Suppressor macrophage treated with lipopolysaccharide for 4 hours (primary cell): Measurements from ENCODE around the gene TPD52L3.

Experiments used
- DNase-seq: peaks from one replicate; pipeline ENCODE4 v3.0.0-alpha.2; 2020

The TPD52L3 gene

DNA sequence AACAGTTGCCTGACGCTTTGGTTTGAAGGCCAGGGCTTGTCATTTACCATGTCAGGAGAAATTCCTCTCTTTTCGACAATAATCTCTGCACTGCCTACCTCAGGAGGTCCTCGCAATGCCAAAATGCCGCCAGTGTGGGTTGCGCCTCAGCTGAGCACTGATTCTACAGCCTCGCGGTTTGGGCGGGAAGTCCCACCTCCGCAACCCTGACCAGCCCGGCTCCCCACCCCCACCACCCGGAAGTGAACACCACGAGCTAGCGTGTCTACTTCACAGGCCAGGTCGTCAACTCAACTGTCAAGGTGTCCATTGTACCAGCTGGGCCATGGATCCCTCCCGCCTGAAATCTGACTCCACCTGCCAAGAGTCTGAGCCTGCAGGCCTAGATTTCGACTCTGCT, at the start of gene TPD52L3:
TPD52L3 (plus strand) TSS at position 273 of the 400 bp plus-strand sequence. CDS start 221 bp downstream, outside the sequence.
- no peak for DNase-seq

GRCh38 chr9:6301858-6302257, 26.3 kb upstream of the TPD52L3 start:
- DNase-seq, result no peak

- no peak for DNase-seq
These were observed 25.8 kb upstream of the TPD52L3 start for GRCh38 chr9:6302417-6302816.

GRCh38 chr9:6304232-6304631, 23.9 kb upstream of the TPD52L3 start:
- DNase-seq, result no peak

GRCh38 chr9:6305954-6306563, 22.1 kb upstream of the TPD52L3 start:
- peak; percentile 38 for DNase-seq

DNA sequence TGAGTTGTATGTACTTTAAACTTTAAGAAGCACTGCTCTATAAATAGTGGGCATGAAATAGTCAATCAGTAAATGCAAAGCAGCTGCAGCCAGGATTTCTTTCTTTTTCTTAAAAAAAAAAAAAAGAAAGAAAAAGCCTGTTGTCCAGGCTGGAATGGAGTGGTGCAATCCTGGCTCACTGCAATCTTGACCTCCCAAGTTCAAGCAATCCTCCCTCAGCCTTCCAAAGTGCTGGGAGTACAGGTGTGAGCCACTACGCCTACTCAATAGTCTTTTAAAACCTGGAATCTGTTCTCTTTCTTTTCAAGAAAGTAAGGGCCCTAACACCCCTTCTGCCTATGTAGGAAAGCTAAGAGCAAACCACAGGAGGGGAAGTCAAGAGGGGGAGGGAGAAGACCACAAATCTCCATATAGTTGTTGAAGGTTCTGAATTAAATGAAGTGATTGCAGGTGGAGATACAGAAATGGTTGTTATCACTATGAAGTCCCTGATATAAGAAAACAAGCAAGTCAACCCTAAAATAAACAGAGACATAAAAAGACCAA, 20.6 kb upstream of the TPD52L3 start:
- no peak for DNase-seq

- DNase-seq, result no peak
These were observed 2.9 kb downstream of the TPD52L3 start for GRCh38 chr9:6330958-6331634.

- DNase-seq, result no peak
These were observed 6.1 kb downstream of the TPD52L3 start for GRCh38 chr9:6334305-6334704.

GRCh38 chr9:6348766-6349165, 20.6 kb downstream of the TPD52L3 start:
- no peak for DNase-seq

DNA sequence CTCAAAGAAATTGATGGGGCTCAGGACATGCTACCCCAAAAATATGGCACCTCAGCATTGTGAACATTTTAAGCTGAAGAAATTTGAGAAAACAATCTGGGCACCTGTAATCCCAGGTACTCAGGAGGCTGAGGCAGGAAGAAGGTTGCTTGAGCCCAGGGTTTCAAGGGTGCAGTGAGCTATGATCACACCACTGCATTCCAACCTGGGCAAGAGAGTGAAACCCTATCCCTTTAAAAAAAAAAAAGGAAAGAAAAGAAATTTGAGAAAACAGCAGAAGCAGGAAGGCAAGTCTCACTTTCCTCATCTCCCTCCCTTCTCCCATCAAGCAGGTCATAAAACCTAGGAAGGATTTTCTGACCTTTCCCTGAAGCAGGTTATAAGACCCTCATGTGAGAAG, 23.6 kb downstream of the TPD52L3 start:
- DNase-seq, result no peak

DNA sequence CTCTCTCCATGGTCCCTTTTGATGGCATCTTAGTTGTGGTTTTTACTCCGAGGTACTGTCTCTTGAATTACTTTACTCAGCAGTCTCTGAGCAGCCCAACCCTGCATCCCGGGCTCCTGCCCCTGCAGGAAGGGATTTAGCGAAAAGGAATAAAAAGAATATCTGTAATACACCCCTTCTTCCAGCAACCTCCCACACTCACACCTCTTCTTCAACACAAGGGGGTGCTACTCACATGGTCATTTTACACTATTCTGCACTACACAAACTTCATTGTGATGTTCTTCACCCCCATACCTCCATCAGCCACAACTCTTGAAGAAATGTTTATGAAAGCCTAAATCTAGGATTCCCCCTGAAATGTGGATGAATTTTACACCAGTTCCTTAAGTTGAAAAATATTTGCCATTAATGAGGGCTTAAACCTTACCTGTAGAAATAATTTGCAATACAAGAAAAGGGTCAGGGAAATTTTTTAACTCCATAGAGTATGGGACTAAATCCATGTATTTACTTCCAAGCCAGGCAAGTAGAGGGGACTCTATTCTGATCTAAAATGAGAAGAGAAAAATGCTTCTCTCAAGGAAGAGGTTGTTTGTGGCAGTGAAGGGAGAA, 26.0 kb downstream of the TPD52L3 start:
- peak; percentile 69 for DNase-seq

GRCh38 chr9:6355728-6356127, 27.6 kb downstream of the TPD52L3 start:
- peak; percentile 20 for DNase-seq

DNA sequence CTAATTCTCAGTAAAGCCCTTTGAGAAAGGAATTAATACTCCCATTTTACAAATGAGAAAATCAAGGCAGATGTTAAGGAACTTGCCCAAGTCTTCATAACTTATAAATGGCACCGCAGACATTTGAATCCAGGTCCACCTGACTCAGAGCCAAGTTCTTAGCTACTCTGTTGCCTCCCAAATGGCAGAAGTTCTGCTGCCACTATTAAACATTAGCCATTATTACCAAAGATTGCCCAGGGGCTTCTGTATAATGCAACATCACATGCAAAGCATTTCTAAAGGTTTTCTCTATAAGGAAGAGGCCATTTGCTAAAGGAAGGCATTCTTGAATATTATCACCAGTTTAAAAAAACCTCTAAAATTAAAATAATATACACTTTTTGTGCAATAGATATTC, 28.3 kb downstream of the TPD52L3 start:
- DNase-seq, result no peak

DNA sequence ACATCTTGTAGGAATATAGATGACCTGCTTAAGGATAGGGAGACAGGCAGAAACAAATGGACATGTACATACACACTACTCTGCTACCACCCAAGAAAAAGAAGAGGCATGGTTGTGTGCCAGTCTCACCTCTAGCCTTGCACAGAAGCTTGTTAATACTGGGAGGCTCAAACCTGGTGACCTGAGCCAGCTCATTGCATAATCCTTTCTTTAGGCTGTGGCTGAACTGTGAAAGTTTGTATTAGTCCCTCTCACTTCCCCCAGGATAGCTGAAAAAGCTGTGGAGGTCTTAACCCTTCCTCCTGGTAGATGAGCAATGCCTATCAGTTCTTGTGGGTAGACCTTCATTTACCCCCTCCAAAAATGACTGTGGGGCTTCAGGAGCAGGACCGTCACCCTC, 28.7 kb downstream of the TPD52L3 start:
- no peak for DNase-seq

DNA sequence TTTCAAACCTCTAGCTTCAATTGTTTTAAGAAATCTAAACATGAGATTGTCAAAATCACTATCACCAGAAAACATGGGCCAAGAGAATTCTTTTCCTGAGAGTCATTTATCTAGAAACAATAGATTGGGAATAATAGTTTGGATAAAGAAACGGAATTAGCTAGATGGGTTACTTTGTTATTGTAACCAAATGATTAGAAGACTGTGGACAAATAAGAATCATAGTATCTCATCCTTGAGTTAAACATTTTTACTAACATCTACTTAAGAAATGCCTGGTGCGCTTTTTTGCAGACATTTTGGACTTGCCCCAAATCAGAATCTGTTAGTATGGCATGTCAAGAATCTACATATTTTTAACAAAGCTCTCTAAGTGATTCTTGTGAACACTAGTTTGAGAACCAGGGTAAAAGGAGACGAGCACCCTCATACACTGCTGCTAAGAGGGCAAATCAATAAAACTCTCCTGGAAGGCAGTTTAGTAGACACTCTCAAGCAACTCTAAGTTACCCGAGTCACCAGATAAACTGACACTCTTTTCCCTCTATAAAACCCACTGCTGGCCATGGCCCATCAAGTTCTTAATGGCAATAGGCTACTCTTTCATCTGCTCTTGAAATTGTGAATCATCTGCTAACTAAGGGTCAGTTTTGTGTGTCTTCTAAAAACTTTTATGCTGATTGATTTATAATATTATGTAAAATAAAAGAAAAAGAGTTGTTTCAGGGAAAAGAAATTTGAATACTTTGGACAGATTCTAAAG, 39.1 kb downstream of the TPD52L3 start:
- no peak for DNase-seq

GRCh38 chr9:6368831-6369230, 40.7 kb downstream of the TPD52L3 start:
- DNase-seq, result no peak
